DND-41 (cell line): ENCODE data around the gene XK.

Source experiments
- ATAC-seq: fragments of 200-7000 bp; cut with Tn5 transposase; 3 replicates; pipeline ENCODE4 v1.9.1; 2021; ENCODE audit warnings: low read depth; ENCODE audit not compliant: insufficient read depth
- DNase-seq: peaks from one replicate; pipeline ENCODE4 v3.0.0-alpha.2; 2020
- H2AFZ ChIP-seq: 2 replicates; pipeline ENCODE4 v1.6.0; 2012; ENCODE audit warnings: low read depth, low read length
- H3K27ac ChIP-seq: 2 replicates; pipeline ENCODE4 v1.5.1; 2012; ENCODE audit warnings: low read length, inconsistent platforms
- H3K27me3 ChIP-seq: fragments of 200-600 bp; sonication (generic); 2 replicates; pipeline ENCODE4 v1.6.0; 2012; ENCODE audit warnings: low read length, mild to moderate bottlenecking, inconsistent platforms; ENCODE audit not compliant: insufficient read depth, poor library complexity
- H3K36me3 ChIP-seq: 2 replicates; pipeline ENCODE4 v1.5.1; 2012; ENCODE audit warnings: low read length, inconsistent platforms; ENCODE audit not compliant: insufficient read depth
- H3K4me1 ChIP-seq: 2 replicates; pipeline ENCODE4 v1.5.1; 2012; ENCODE audit warnings: mild to moderate bottlenecking, low read length; ENCODE audit not compliant: insufficient read depth
- H3K4me2 ChIP-seq: 2 replicates; pipeline ENCODE4 v1.6.0; 2012; ENCODE audit warnings: mild to moderate bottlenecking, moderate library complexity, low read length, inconsistent platforms; ENCODE audit not compliant: insufficient read depth
- H3K4me3 ChIP-seq, 2 experiments: fragments of 200-600 bp in 1 of 2; shearing (Covaris generic) in 1 of 2; 2 replicates each; pipeline ENCODE4 v1.5.1; 2012 to 2016; ENCODE audit warnings: inconsistent platforms in 2 of 2, low read length in 2 of 2, mild to moderate bottlenecking in 2 of 2, low read depth in 1 of 2, moderate library complexity in 1 of 2
- H3K79me2 ChIP-seq: 2 replicates; pipeline ENCODE4 v1.6.0; 2012; ENCODE audit warnings: low read length, inconsistent platforms; ENCODE audit not compliant: insufficient read depth
- H3K9ac ChIP-seq: 2 replicates; pipeline ENCODE4 v1.6.0; 2012; ENCODE audit warnings: low read depth, mild to moderate bottlenecking, inconsistent platforms, low read length, moderate library complexity
- H3K9me3 ChIP-seq: 2 replicates; pipeline ENCODE4 v1.5.1; 2012; ENCODE audit warnings: low read length, moderate library complexity, mild to moderate bottlenecking, inconsistent platforms; ENCODE audit not compliant: insufficient read depth, severe bottlenecking
- H4K20me1 ChIP-seq: 2 replicates; pipeline ENCODE4 v1.6.0; 2012; ENCODE audit warnings: low read length; ENCODE audit not compliant: insufficient read depth
- CTCF ChIP-seq: IDR thresholded peaks from 2 replicates; pipeline ENCODE4 v1.5.1; 2012; ENCODE audit warnings: borderline replicate concordance, low read length, moderate library complexity, mild to moderate bottlenecking; ENCODE audit not compliant: poor library complexity, severe bottlenecking; ENCODE audit errors: extremely low read depth
- EZH2 ChIP-seq: IDR thresholded peaks from 3 replicates; pipeline ENCODE4 v1.6.1; 2012; ENCODE audit warnings: borderline replicate concordance, low read depth, mild to moderate bottlenecking, moderate library complexity, low read length, inconsistent platforms; ENCODE audit not compliant: severe bottlenecking

The XK gene

GRCh38 chrX:37701588-37701987, 16.0 kb downstream of the XK start:
- Histone ChIP-seq H2AFZ (no peak overlapping the region), H3K9ac (no peak overlapping the region), H4K20me1 (no peaks in the 10 kb centered on the region), H3K79me2 (no peaks in the 10 kb centered on the region), H3K4me1 (no peaks in the 10 kb centered on the region), H3K9me3 (no peaks in the 10 kb centered on the region), H3K4me2 (no peak overlapping the region), H3K4me3 (no peak overlapping the region), H3K27ac (no peak overlapping the region), H3K36me3 (no peaks in the 10 kb centered on the region), H3K27me3 (no peaks in the 10 kb centered on the region)
- DNase-seq, result no peak
- no peak for ATAC-seq
- TF ChIP-seq CTCF (no peak), EZH2 (no peak)

- no peak overlapping the region for H3K9ac ChIP-seq
- H3K4me3 ChIP-seq, result no peak overlapping the region
- no peaks in the 10 kb centered on the region for H3K79me2 ChIP-seq
- no peak overlapping the region for H3K4me2 ChIP-seq
- no peaks in the 10 kb centered on the region for H3K36me3 ChIP-seq
- H3K27me3 ChIP-seq, result no peaks in the 10 kb centered on the region
- no peaks in the 10 kb centered on the region for H3K9me3 ChIP-seq
- no peak overlapping the region for H2AFZ ChIP-seq
- no peak overlapping the region for H3K27ac ChIP-seq
- H3K4me1 ChIP-seq, result no peaks in the 10 kb centered on the region
- no peak for TF ChIP-seq EZH2
- no peak for TF ChIP-seq CTCF
- no peak for DNase-seq
- ATAC-seq, result no peak
- H4K20me1 ChIP-seq, result no peaks in the 10 kb centered on the region
These were observed 26.4 kb downstream of the XK start for GRCh38 chrX:37711991-37712390.

- Histone ChIP-seq H2AFZ (no peak overlapping the region), H3K79me2 (no peaks in the 10 kb centered on the region), H3K9ac (no peak overlapping the region), H4K20me1 (no peaks in the 10 kb centered on the region), H3K9me3 (no peaks in the 10 kb centered on the region), H3K4me3 (no peak overlapping the region), H3K36me3 (no peaks in the 10 kb centered on the region), H3K4me2 (no peak overlapping the region), H3K27me3 (no peaks in the 10 kb centered on the region), H3K4me1 (no peaks in the 10 kb centered on the region), H3K27ac (no peak overlapping the region)
- DNase-seq (no peak), ATAC-seq (no peak)
- TF ChIP-seq EZH2, result no peak
- TF ChIP-seq CTCF, result no peak
These were observed 26.9 kb downstream of the XK start for GRCh38 chrX:37712458-37712857.

- Histone ChIP-seq H3K4me3 (no peak overlapping the region), H3K4me1 (no peaks in the 10 kb centered on the region), H2AFZ (no peak overlapping the region), H3K36me3 (no peaks in the 10 kb centered on the region), H3K9ac (no peak overlapping the region), H3K9me3 (no peaks in the 10 kb centered on the region), H3K27ac (no peak overlapping the region), H3K27me3 (no peaks in the 10 kb centered on the region), H4K20me1 (no peaks in the 10 kb centered on the region), H3K79me2 (no peaks in the 10 kb centered on the region), H3K4me2 (no peak overlapping the region)
- no peak for TF ChIP-seq EZH2
- no peak for TF ChIP-seq CTCF
- DNase-seq (no peak), ATAC-seq (no peak)
These were observed 28.9 kb downstream of the XK start for GRCh38 chrX:37714479-37714878.
